IMR-90 (cell line): Measurements from ENCODE around the gene WNT9B. TPM values are rescaled to one million over a fixed set of nuclear protein-coding genes. Genes with fewer than 3 reads are reported as not detected.

ENCODE experiments used
- ATAC-seq: fragments of 200-7000 bp; cut with Tn5 transposase; 2 replicates; pipeline ENCODE4 v1.9.1; 2020; ENCODE audit warnings: low read depth, mild to moderate bottlenecking, moderate library complexity
- BruUV-seq: library from RNA; stranded (reverse); fragments of 400-500 nt; replicated peaks from 2 replicates; lab custom pipeline; 2021; lab: Mats Ljungman, UMichigan
- CTCF ChIA-PET: fragments of 300-600 bp; formaldehyde crosslinking; extraction: SDS; loops from one replicate; lab custom pipeline; 2021; ENCODE audit warnings: antibody characterized with exemption; lab: Yijun Ruan, JAX
- POLR2A ChIA-PET: fragments of 300-600 bp; sonication (Branson Sonifier 250); formaldehyde crosslinking; loops from one replicate; lab custom pipeline; 2022; ENCODE audit warnings: antibody characterized with exemption; ENCODE audit not compliant: unreplicated experiment; lab: Charles Lee
- DNase-seq: peaks from one replicate; pipeline ENCODE4 v3.0.0; 2013
- H2AFZ ChIP-seq: replicated peaks from 2 replicates; pipeline ENCODE3; 2013; ENCODE audit warnings: low read length, mild to moderate bottlenecking; ENCODE audit not compliant: poor library complexity
- H2AK5ac ChIP-seq: 2 replicates; pipeline ENCODE4 v1.6.1; 2013; ENCODE audit warnings: low read depth, low read length, inconsistent platforms
- H2AK9ac ChIP-seq: replicated peaks from 2 replicates; pipeline ENCODE3; 2013; ENCODE audit warnings: mild to moderate bottlenecking, low read depth, low read length, moderate library complexity; ENCODE audit not compliant: poor library complexity
- H2BK120ac ChIP-seq: 2 replicates; pipeline ENCODE4 v1.6.1; 2013; ENCODE audit warnings: low read depth, low read length, inconsistent platforms
- H2BK15ac ChIP-seq: 3 replicates; pipeline ENCODE4 v1.6.1; 2013; ENCODE audit warnings: low read depth, low read length, inconsistent platforms
- H2BK20ac ChIP-seq: 2 replicates; pipeline ENCODE4 v1.6.1; 2013; ENCODE audit warnings: low read depth, mild to moderate bottlenecking, inconsistent platforms, low read length, moderate library complexity
- H2BK5ac ChIP-seq: 2 replicates; pipeline ENCODE4 v1.6.1; 2013; ENCODE audit warnings: mild to moderate bottlenecking, low read depth, low read length, inconsistent platforms; ENCODE audit not compliant: poor library complexity, severe bottlenecking
- H3K14ac ChIP-seq: replicated peaks from 2 replicates; pipeline ENCODE4 v1.6.1; 2013; ENCODE audit warnings: low read depth, low read length, inconsistent platforms
- H3K18ac ChIP-seq: 2 replicates; pipeline ENCODE4 v1.6.1; 2013; ENCODE audit warnings: low read depth, low read length, control low read depth
- H3K23ac ChIP-seq: 2 replicates; pipeline ENCODE4 v1.6.1; 2013; ENCODE audit warnings: low read depth, low read length, inconsistent platforms
- H3K27ac ChIP-seq: 2 replicates; pipeline ENCODE4 v1.5.1; 2013; ENCODE audit warnings: mild to moderate bottlenecking, control low read depth, low read length; ENCODE audit not compliant: insufficient read depth
- H3K27me3 ChIP-seq: 2 replicates; pipeline ENCODE4 v1.6.1; 2013; ENCODE audit warnings: low read length; ENCODE audit not compliant: control insufficient read depth, insufficient read depth
- H3K36me3 ChIP-seq: 2 replicates; pipeline ENCODE4 v1.6.1; 2013; ENCODE audit warnings: low read length, mixed read lengths; ENCODE audit not compliant: control insufficient read depth, insufficient read depth
- H3K4ac ChIP-seq: 2 replicates; pipeline ENCODE4 v1.6.1; 2013; ENCODE audit warnings: low read depth, low read length, inconsistent platforms
- H3K4me1 ChIP-seq: 2 replicates; pipeline ENCODE4 v1.6.1; 2013; ENCODE audit warnings: low read length, mixed read lengths; ENCODE audit not compliant: control insufficient read depth, insufficient read depth
- H3K4me2 ChIP-seq: 2 replicates; pipeline ENCODE4 v1.6.1; 2013; ENCODE audit warnings: low read depth, mild to moderate bottlenecking, control low read depth, low read length, moderate library complexity
- H3K4me3 ChIP-seq: 2 replicates; pipeline ENCODE4 v1.5.1; 2013; ENCODE audit warnings: low read depth, mild to moderate bottlenecking, control low read depth, low read length, moderate library complexity; ENCODE audit not compliant: insufficient read depth
- H3K56ac ChIP-seq: 2 replicates; pipeline ENCODE4 v1.6.1; 2013; ENCODE audit warnings: low read length, inconsistent platforms; ENCODE audit not compliant: insufficient read depth; ENCODE audit errors: extremely low read depth
- H3K79me1 ChIP-seq, 2 experiments: 2 replicates each; pipeline ENCODE4 v1.6.1; 2013; ENCODE audit warnings: low read length in 2 of 2, inconsistent platforms in 1 of 2, low read depth in 1 of 2
- H3K9ac ChIP-seq: 2 replicates; pipeline ENCODE4 v1.6.1; 2013; ENCODE audit warnings: low read depth, low read length, control low read depth
- H3K9me1 ChIP-seq: 2 replicates; pipeline ENCODE4 v1.6.1; 2013; ENCODE audit warnings: low read length, inconsistent platforms; ENCODE audit not compliant: insufficient read depth
- H3K9me3 ChIP-seq: 2 replicates; pipeline ENCODE4 v1.6.1; 2013; ENCODE audit warnings: low read length; ENCODE audit not compliant: control insufficient read depth, insufficient read depth
- H4K20me1 ChIP-seq: 2 replicates; pipeline ENCODE4 v1.6.1; 2013; ENCODE audit warnings: low read length, inconsistent platforms; ENCODE audit not compliant: insufficient read depth
- H4K5ac ChIP-seq: 2 replicates; pipeline ENCODE4 v1.6.1; 2013; ENCODE audit warnings: mild to moderate bottlenecking, low read depth, low read length, control low read depth
- H4K8ac ChIP-seq, 2 experiments: 2 replicates each; pipeline ENCODE4 v1.6.1; 2013; ENCODE audit warnings: low read depth in 2 of 2, low read length in 2 of 2, control low read depth in 1 of 2, inconsistent platforms in 1 of 2
- H4K91ac ChIP-seq: 2 replicates; pipeline ENCODE4 v1.6.1; 2013; ENCODE audit warnings: low read depth, low read length, inconsistent platforms; ENCODE audit not compliant: insufficient read depth
- BHLHE40 ChIP-seq: fragments of 150-350 bp; IDR thresholded peaks from 2 replicates; pipeline ENCODE4 v1.6.1; 2016; ENCODE audit warnings: mild to moderate bottlenecking, low read depth, low read length
- CEBPB ChIP-seq: IDR thresholded peaks from 2 replicates; pipeline ENCODE4 v1.6.1; 2012; ENCODE audit warnings: low read depth, low read length, improper control_type of control experiment
- CTCF ChIP-seq: conservative IDR thresholded peaks from 2 replicates; pipeline ENCODE4 v1.5.1; 2012; ENCODE audit warnings: mild to moderate bottlenecking, low read depth, low read length, improper control_type of control experiment
- FOS ChIP-seq: fragments of 150-350 bp; IDR thresholded peaks from 2 replicates; pipeline ENCODE4 v1.6.1; 2016; ENCODE audit warnings: low read depth, low read length
- MAFK ChIP-seq: IDR thresholded peaks from 2 replicates; pipeline ENCODE4 v1.6.1; 2012; ENCODE audit warnings: low read depth, low read length, improper control_type of control experiment
- MAZ ChIP-seq: IDR thresholded peaks from 2 replicates; pipeline ENCODE4 v1.6.1; 2012; ENCODE audit warnings: low read depth, mild to moderate bottlenecking, low read length, improper control_type of control experiment, moderate library complexity, borderline replicate concordance
- MXI1 ChIP-seq: IDR thresholded peaks from 2 replicates; pipeline ENCODE4 v1.6.1; 2012; ENCODE audit warnings: low read depth, mild to moderate bottlenecking, low read length, moderate library complexity, borderline replicate concordance
- RAD21 ChIP-seq: IDR thresholded peaks from 2 replicates; pipeline ENCODE4 v1.6.1; 2012; ENCODE audit warnings: low read length, improper control_type of control experiment
- RFX5 ChIP-seq: IDR thresholded peaks from 2 replicates; pipeline ENCODE4 v1.8.0; 2012; ENCODE audit warnings: low read depth, mild to moderate bottlenecking, low read length, moderate library complexity
- WGBS, 2 experiments: methylation state at CpG; one replicate each; pipeline versions ENCODE4 v1.1.5 to v1.1.7; 2013; ENCODE audit warnings: missing lambda C conversion rate in 2 of 2; ENCODE audit not compliant: insufficient read length in 1 of 2; ENCODE audit errors: extremely low coverage in 2 of 2; 5-methylcytosine and 5-hydroxymethylcytosine counted together
- dilution Hi-C: fragments of 300-500 bp; cut with HindIII; formaldehyde crosslinking; loops from one replicate; pipeline ENCODE4 v1.14.3; 2018; ENCODE audit warnings: low sequenced_read_pairs; ENCODE audit not compliant: unreplicated experiment
- in situ Hi-C: fragments of 300-500 bp; cut with MboI; formaldehyde crosslinking; loops from 3 replicates; pipeline ENCODE4 v1.14.3; 2019; ENCODE audit warnings: low sequenced_read_pairs, inconsistent platforms, mixed read lengths
- intact Hi-C: fragments of 100-400 bp; cut with micrococcal nuclease; formaldehyde crosslinking; loops from 2 replicates; pipeline ENCODE4 v1.10.0; 2022
- polyA plus RNA-seq, 3 experiments: library from polyadenylated mRNA; depleted of rRNA; stranded (reverse); fragments of >200 nt; gene quantifications; 2 replicates each; pipeline ENCODE4 v1.2.3, GENCODE V29; 2012; ENCODE audit warnings: low replicate concordance in 1 of 3
- total RNA-seq: library from RNA; depleted of rRNA; stranded (reverse); fragments of >200 nt; gene quantifications from 2 replicates; pipeline ENCODE4 v1.2.3, GENCODE V29; 2012

The WNT9B gene
- total and polyA plus RNA-seq, 2 of the 4 experiments (the other 2 are of a cell fraction), result not detected

GRCh38 chr17:46931596-46931995 lies 80.2 kb downstream of the WNT9B start:
- in situ Hi-C loops, result no loop called here
- POLR2A ChIA-PET, result no interaction called here

More at GRCh38 chr17:46931596-46931995, 80.2 kb downstream of the WNT9B start:
- Histone ChIP-seq H2BK15ac (no peak overlapping the region), H2AFZ (no peak overlapping the region), H3K4me1 (peaks cover 6% of the 10 kb centered on the region), H3K4me2 (no peak overlapping the region), H3K79me1 (peaks cover 32 to 74% of the 10 kb centered on the region in 2 experiments), H3K56ac (no peak overlapping the region), H4K20me1 (peaks cover 42% of the 10 kb centered on the region), H3K27me3 (no peaks in the 10 kb centered on the region), H2AK9ac (no peak overlapping the region), H3K36me3 (peaks cover 53% of the 10 kb centered on the region), H2BK5ac (no peak overlapping the region), H3K9me1 (peaks cover 14% of the 10 kb centered on the region), H3K27ac (no peak overlapping the region), H3K23ac (no peak overlapping the region), H3K14ac (no peak overlapping the region), H4K8ac (no peak overlapping the region), H3K18ac (no peak overlapping the region), H3K4me3 (no peak overlapping the region), H2BK20ac (no peak overlapping the region), H4K5ac (no peak overlapping the region), H2BK120ac (no peak overlapping the region), H3K9ac (no peak overlapping the region), H4K91ac (no peak overlapping the region), H3K9me3 (no peaks in the 10 kb centered on the region), H3K4ac (no peak overlapping the region), H2AK5ac (no peak overlapping the region)
- BruUV-seq, result no TSS peak
- no peak for ATAC-seq
- dilution Hi-C loops (no loop called here), intact Hi-C loops (loop anchor here (10.0 kb wide), 1 partner anchor 213 kb away; no protein-coding TSS in a partner anchor)
- CTCF ChIA-PET, result no interaction called here
- DNase-seq, result no peak
- TF ChIP-seq MAZ, result no peak
- TF ChIP-seq FOS, result no peak
- no peak for TF ChIP-seq MXI1
- TF ChIP-seq MAFK, result no peak
- TF ChIP-seq BHLHE40, result no peak
- no peak for TF ChIP-seq RFX5
- TF ChIP-seq CTCF, result no peak
- no peak for TF ChIP-seq CEBPB
- TF ChIP-seq RAD21, result no peak
- WGBS, 2 experiments, result no CpG with 5 or more reads among the region's 4 CpGs
